ENCODE data around the gene KRT33A.

KRT33A gene

GRCh38 chr17:41302981-41303380, 47.6 kb downstream of the KRT33A start:
- no peak for DNase-seq (ENCODE audit: low read depth in 3 of 3)

GRCh38 chr17:41301916-41302901, 48.4 kb downstream of the KRT33A start, which contains the start of gene KRTAP29-1:
KRTAP29-1 (minus strand) TSS chr17:41302851; CDS start chr17:41302851, 0 bp downstream.
- DNase-seq (ENCODE audit: low read depth in 3 of 3): no peak

DNA sequence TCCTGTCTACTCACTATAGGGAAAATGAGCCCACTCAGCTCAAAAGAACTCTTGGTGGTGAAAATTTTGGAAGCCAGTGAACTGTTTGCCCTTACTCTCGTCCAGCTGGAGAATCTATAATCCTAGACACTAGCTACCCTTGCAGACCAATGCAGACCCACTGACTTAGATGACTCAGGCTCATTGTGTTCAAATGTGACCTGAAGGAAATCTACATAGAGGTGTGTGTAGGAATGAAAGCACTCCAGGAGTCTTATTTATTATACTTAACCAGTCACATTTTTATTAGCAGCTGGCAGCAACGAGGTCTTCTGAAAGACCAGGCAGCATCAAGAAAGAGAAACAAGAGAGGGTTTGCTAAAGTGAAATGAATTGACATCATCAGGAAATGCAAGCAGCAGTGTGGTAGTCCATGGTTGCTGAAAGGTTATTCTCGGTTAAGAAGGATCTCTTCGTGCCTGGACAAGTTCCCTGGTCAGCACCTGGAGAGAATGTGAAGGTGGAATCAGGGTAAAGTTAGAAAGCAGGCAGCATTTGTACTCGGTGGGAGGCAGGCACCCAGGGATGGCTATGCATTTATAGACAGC, 49.3 kb downstream of the KRT33A start:
- DNase-seq (ENCODE audit: low read depth in 3 of 3): no peak

DNA sequence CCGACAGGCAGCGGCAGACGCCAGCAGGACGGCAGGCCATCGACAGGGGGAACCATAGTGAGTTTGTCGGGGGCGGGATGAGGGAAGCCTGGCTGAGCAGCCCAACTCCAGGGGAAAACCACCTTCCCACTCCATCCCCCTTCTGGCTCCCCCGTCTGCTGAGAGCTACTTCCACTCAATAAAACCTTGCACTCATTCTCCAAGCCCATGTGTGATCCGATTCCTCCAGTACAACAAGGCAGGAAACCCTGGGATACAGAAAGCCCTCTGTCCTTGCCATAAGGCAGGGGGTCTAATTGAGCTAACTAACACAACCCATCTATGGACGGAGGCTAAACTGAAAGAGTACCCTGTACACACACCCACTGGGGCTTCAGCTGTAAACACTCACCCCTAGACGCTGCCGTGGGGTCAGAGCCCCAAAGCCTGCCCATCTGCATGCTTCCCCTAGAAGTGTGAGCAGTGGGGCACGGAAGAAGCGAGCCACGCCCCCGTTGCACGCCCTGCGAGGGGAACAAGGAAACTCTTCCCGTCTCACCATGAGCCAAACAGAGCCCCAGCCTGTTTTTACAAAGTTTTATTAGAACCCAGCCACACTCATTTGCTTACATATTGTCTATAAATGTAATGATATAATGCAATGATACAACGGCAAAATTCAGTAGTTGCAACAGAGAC, 52.0 kb downstream of the KRT33A start:
- DNase-seq (ENCODE audit: low read depth in 3 of 3): no peak

DNA sequence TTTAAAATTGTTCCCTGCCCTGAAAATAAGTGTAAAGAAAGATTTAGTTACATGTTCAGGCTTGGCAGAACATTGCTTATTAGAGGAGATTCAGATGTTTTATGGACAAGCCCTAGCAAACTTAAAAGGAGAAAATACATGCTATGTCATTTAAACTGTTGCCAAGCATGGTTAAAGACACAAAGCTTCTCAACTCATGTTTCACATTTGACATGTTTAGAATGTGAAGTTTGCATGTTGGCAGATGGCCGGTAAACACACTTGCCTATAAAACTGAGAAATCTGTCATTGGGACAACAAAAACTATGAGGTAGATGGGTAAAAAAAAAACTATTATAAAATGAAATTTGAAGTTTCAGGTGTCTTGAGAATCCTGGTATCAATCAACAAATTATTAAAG, 53.8 kb downstream of the KRT33A start:
- no peak for DNase-seq (ENCODE audit: low read depth in 3 of 3)

Measured in stimulated activated CD4-positive, alpha-beta T cell treated with anti-CD3 and anti-CD28 coated beads, TNF-alpha, amount 100 ng/mL, for 4 hours (primary cell).